BLaER1 (cell line): ENCODE data around the gene YAF2.
"Not testable (repeated sequence)": the region's sequence is repeated elsewhere in the genome, so short reads cannot be mapped to it uniquely, and the experiment has no call there.

ENCODE experiments used
- H3K27ac ChIP-seq: shearing (Covaris generic); formaldehyde crosslinking; 2 replicates; pipeline ENCODE4 v1.8.1; 2022
- H3K27me3 ChIP-seq: shearing (Covaris generic); formaldehyde crosslinking; 2 replicates; pipeline ENCODE4 v1.8.1; 2022
- H3K36me3 ChIP-seq: shearing (Covaris generic); formaldehyde crosslinking; 2 replicates; pipeline ENCODE4 v1.8.1; 2022
- H3K4me1 ChIP-seq: shearing (Covaris generic); formaldehyde crosslinking; 2 replicates; pipeline ENCODE4 v1.8.1; 2022
- H3K4me2 ChIP-seq: shearing (Covaris generic); formaldehyde crosslinking; 2 replicates; pipeline ENCODE4 v1.8.1; 2022
- H3K4me3 ChIP-seq: shearing (Covaris generic); formaldehyde crosslinking; 2 replicates; pipeline ENCODE4 v1.8.1; 2022
- H3K9ac ChIP-seq: shearing (Covaris generic); formaldehyde crosslinking; 2 replicates; pipeline ENCODE4 v1.8.1; 2022
- H3K9me3 ChIP-seq: shearing (Covaris generic); formaldehyde crosslinking; 2 replicates; pipeline ENCODE4 v1.8.1; 2022
- H4K20me1 ChIP-seq: shearing (Covaris generic); formaldehyde crosslinking; 2 replicates; pipeline ENCODE4 v1.8.1; 2022
- Cebpa-rat ChIP-seq: shearing (Covaris generic); IDR thresholded peaks from 2 replicates; pipeline ENCODE4 v1.8.1; 2022

YAF2 gene

GRCh38 chr12:42255866-42256261, 17.8 kb upstream of the YAF2 start:
- H3K4me3 ChIP-seq = no peak overlapping the region
- 0 out of 2 replicates have a peak, but pooled peaks cover 4% of the 10 kb centered on the region for H3K9me3 ChIP-seq
- no peaks in the 10 kb centered on the region for H3K4me1 ChIP-seq
- H4K20me1 ChIP-seq = no peaks in the 10 kb centered on the region
- H3K27me3 ChIP-seq = no peaks in the 10 kb centered on the region
- H3K27ac ChIP-seq = no peak overlapping the region
- no peak for TF ChIP-seq Cebpa-rat
- no peak overlapping the region for H3K9ac ChIP-seq
- H3K4me2 ChIP-seq = no peak overlapping the region
- H3K36me3 ChIP-seq = no peaks in the 10 kb centered on the region

GRCh38 chr12:42255221-42255865, 17.3 kb upstream of the YAF2 start:
- H3K27me3 ChIP-seq = no peaks in the 10 kb centered on the region
- no peak for TF ChIP-seq Cebpa-rat
- no peak overlapping the region for H3K4me2 ChIP-seq
- H3K36me3 ChIP-seq = no peaks in the 10 kb centered on the region
- no peaks in the 10 kb centered on the region for H4K20me1 ChIP-seq
- no peak overlapping the region for H3K9ac ChIP-seq
- H3K4me1 ChIP-seq = no peaks in the 10 kb centered on the region
- H3K27ac ChIP-seq = no peak overlapping the region
- 0 out of 2 replicates have a peak, but pooled peaks cover 4% of the 10 kb centered on the region for H3K9me3 ChIP-seq
- H3K4me3 ChIP-seq = no peak overlapping the region

- not testable (repeated sequence) for H4K20me1 ChIP-seq, H3K27ac ChIP-seq, H3K9ac ChIP-seq, H3K36me3 ChIP-seq, H3K4me1 ChIP-seq, H3K4me2 ChIP-seq, H3K9me3 ChIP-seq, H3K27me3 ChIP-seq, H3K4me3 ChIP-seq
Observed at GRCh38 chr12:42252645-42253044, 14.6 kb upstream of the YAF2 start.

DNA sequence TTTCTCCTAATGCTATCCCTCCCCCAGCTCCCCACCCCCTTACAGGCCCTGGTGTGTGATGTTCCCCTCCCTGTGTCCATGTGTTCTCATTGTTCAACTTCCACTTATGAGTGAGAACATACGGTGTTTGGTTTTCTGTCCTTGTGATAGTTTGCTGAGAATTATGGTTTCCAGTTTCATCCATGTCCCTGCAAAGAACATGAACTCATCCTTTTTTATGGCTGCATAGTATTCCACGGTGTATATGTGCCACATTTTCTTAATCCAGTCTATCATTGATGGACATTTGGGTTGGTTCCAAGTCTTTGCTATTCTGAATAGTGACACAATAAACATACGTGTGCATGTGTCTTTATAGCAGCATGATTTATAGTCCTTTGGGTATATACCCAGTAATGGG, 11.0 kb upstream of the YAF2 start:
- not testable (repeated sequence) for H3K4me3 ChIP-seq, H3K4me1 ChIP-seq, H3K27me3 ChIP-seq, H3K36me3 ChIP-seq, H3K4me2 ChIP-seq, H3K9me3 ChIP-seq, H4K20me1 ChIP-seq, H3K27ac ChIP-seq, H3K9ac ChIP-seq

GRCh38 chr12:42240131-42240750, 2.2 kb upstream of the YAF2 start:
- Histone ChIP-seq H3K27me3 (no peaks in the 10 kb centered on the region), H3K9me3 (no peaks in the 10 kb centered on the region), H4K20me1 (peaks cover 22% of the 10 kb centered on the region), H3K9ac (no peak overlapping the region), H3K4me3 (no peak overlapping the region), H3K36me3 (peaks cover 6% of the 10 kb centered on the region; the same call in 1 of the 2 replicates), H3K4me1 (peaks cover 33% of the 10 kb centered on the region), H3K4me2 (no peak overlapping the region), H3K27ac (no peak overlapping the region)
- TF ChIP-seq Cebpa-rat = no peak

DNA sequence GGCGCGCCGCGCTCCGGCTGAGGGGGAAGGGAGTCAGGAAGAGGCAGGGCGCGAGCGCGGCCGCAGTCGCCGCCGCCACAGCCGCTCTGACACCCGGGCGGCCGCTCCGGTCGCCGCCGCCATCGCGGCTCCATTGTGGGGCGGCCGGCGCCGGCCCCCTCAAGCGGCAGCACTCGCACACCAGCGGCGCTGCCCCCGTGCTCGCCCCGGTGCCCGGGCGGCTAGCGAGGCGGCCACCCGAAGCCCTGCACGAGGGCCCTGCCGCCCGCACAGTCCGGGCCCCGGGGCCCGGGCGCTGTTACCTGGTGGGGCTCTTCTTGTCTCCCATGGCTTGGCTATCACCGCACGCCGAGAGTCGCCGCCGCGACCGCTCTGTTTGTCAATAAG, 202 bp downstream of the YAF2 start:
- no peaks in the 10 kb centered on the region for H3K27me3 ChIP-seq

GRCh38 chr12:42237052-42237852, 796 bp downstream of the YAF2 start:
- TF ChIP-seq Cebpa-rat = no peak
- no peaks in the 10 kb centered on the region for H3K9me3 ChIP-seq
- H4K20me1 ChIP-seq = peaks cover 52% of the 10 kb centered on the region
- peak overlapping the region; percentile 88 for H3K4me2 ChIP-seq
- peak overlapping the region; percentile 91 for H3K9ac ChIP-seq
- no peaks in the 10 kb centered on the region for H3K27me3 ChIP-seq
- peak overlapping the region; percentile 89 for H3K4me3 ChIP-seq
- H3K27ac ChIP-seq = peak overlapping the region; percentile 95
- peaks cover 29% of the 10 kb centered on the region for H3K36me3 ChIP-seq
- peaks cover 36% of the 10 kb centered on the region for H3K4me1 ChIP-seq

More for the DNA sequence above, 202 bp downstream of the YAF2 start:
- Histone ChIP-seq H3K36me3 (peaks cover 26% of the 10 kb centered on the region), H4K20me1 (peaks cover 46% of the 10 kb centered on the region), H3K4me1 (peaks cover 36% of the 10 kb centered on the region), H3K9me3 (no peaks in the 10 kb centered on the region), H3K9ac (peak overlapping the region; percentile 91), H3K4me2 (no peak overlapping the region), H3K27ac (peak overlapping the region; percentile 95), H3K4me3 (peak overlapping the region; percentile 89)
- no peak for TF ChIP-seq Cebpa-rat

DNA sequence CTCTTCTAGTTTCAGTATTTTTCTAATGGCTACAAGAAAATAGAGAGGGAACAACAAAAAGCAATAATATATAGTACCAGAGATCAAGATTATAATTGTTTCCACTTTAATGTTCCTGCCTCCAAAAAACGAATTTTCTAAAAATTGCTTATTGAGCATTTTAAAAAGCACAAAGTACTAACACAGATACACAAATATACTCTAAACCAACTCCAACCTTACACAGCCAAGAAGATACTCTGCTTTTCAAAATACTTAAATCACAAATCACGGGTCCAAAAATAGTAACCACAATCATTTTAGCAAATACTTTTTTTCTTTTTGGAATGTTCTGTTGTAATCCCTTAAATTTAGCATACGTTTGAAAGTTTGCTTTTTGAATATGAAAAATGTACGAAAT, 2.0 kb downstream of the YAF2 start:
- Histone ChIP-seq H4K20me1 (peaks cover 65% of the 10 kb centered on the region), H3K27ac (no peak overlapping the region), H3K36me3 (peaks cover 31% of the 10 kb centered on the region), H3K9me3 (no peaks in the 10 kb centered on the region), H3K4me1 (peaks cover 36% of the 10 kb centered on the region), H3K4me3 (no peak overlapping the region), H3K4me2 (peak overlapping the region; percentile 42), H3K27me3 (no peaks in the 10 kb centered on the region), H3K9ac (no peak overlapping the region)
- no peak for TF ChIP-seq Cebpa-rat

DNA sequence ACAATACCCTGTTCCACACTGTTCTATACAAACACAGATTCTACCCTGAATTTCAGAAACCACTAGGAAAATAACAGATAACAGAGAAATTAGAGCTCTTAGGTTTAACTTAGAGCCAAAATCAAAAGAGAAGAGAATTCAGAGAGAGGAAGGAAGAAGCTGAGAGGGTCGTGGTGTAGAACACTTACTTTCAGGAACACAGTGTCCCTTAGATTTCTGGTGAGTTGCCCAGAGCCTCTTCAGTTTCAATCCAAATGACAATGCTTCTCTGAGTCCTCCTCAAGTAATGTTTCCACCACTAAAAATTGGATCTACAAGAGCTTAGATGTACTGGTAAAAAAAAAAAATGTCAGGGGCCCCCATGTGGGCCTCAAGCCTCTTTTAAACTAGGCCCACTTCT, 2.6 kb downstream of the YAF2 start:
- Histone ChIP-seq H3K4me1 (peaks cover 36% of the 10 kb centered on the region), H3K27me3 (no peaks in the 10 kb centered on the region), H3K36me3 (peaks cover 35% of the 10 kb centered on the region), H3K4me2 (peak overlapping the region; percentile 42), H4K20me1 (peaks cover 70% of the 10 kb centered on the region), H3K27ac (no peak overlapping the region), H3K9me3 (peaks cover 5% of the 10 kb centered on the region; the same call in 1 of the 2 replicates), H3K4me3 (no peak overlapping the region), H3K9ac (no peak overlapping the region)
- TF ChIP-seq Cebpa-rat = no peak

DNA sequence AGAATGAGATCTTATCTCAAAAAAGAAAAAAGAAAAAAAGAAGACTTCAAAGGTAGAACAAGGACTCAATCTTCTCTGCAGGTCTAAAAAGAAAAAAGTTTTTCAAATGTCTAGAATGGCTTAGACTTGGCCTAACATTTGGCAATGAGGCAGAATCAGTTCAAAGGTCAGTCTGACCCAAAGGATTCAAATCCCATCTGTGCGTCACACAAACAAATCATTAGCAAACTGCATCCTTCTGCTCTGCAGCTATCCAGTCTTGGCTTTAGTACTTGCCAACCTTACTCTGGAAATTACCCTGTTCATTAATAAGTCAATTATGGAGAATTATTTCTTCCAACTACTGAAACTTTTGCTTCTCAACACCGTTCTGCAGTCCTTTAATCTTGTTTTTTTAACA, 3.1 kb downstream of the YAF2 start:
- Histone ChIP-seq H3K9me3 (peaks cover 9% of the 10 kb centered on the region), H3K27me3 (no peaks in the 10 kb centered on the region), H3K9ac (no peak overlapping the region), H4K20me1 (peaks cover 72% of the 10 kb centered on the region), H3K4me1 (peaks cover 36% of the 10 kb centered on the region), H3K4me3 (no peak overlapping the region), H3K36me3 (peaks cover 39% of the 10 kb centered on the region), H3K27ac (no peak overlapping the region), H3K4me2 (peak overlapping the region; percentile 42; the same call in 1 of the 2 replicates)
- TF ChIP-seq Cebpa-rat = no peak

GRCh38 chr12:42227525-42227924, 10.5 kb downstream of the YAF2 start:
- not testable (repeated sequence) for H3K27me3 ChIP-seq

DNA sequence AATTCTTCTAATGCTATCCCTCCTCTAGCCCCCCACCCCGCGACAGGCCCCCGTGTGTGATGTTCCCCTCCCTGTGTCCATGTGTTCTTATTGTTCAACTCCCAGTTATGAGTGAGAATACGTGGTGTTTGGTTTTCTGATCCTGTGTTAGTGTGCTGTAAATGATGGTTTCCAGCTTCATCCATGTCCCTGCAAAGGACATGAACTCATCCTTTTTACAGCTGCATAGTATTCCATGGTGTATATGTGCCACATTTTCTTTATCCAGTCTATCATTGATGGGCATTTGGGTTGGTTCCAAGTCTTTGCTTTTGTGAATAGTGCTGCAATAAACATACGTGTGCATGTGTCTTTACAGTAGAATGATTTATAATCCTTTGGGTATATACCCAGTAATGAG, 13.5 kb downstream of the YAF2 start:
- H4K20me1 ChIP-seq = peaks cover 32% of the 10 kb centered on the region
- not testable (repeated sequence) for H3K27me3 ChIP-seq, H3K4me3 ChIP-seq, H3K4me1 ChIP-seq, H3K27ac ChIP-seq, H3K4me2 ChIP-seq, H3K9ac ChIP-seq
- peaks cover 30% of the 10 kb centered on the region for H3K9me3 ChIP-seq
- H3K36me3 ChIP-seq = peaks cover 26% of the 10 kb centered on the region

More at GRCh38 chr12:42227525-42227924, 10.5 kb downstream of the YAF2 start:
- not testable (repeated sequence) for H3K9ac ChIP-seq, H3K4me1 ChIP-seq, H3K27ac ChIP-seq, H3K4me2 ChIP-seq, H3K4me3 ChIP-seq
- Histone ChIP-seq H4K20me1 (peaks cover 32% of the 10 kb centered on the region), H3K9me3 (peaks cover 44% of the 10 kb centered on the region), H3K36me3 (peaks cover 37% of the 10 kb centered on the region)
